WI38 (cell line): Measurements from ENCODE around the gene STIM1.

Experiments used
- H3K4me3 ChIP-seq: 2 replicates; pipeline ENCODE4 v1.5.1; 2011; ENCODE audit warnings: low read depth, mild to moderate bottlenecking, control low read depth, low read length
- TF ChIP-seq, protein P1 (sequence below): IDR thresholded peaks from 2 replicates; pipeline ENCODE4 v1.5.1; 2012; ENCODE audit warnings: low read depth, mild to moderate bottlenecking, control low read depth, low read length

Gene STIM1

DNA sequence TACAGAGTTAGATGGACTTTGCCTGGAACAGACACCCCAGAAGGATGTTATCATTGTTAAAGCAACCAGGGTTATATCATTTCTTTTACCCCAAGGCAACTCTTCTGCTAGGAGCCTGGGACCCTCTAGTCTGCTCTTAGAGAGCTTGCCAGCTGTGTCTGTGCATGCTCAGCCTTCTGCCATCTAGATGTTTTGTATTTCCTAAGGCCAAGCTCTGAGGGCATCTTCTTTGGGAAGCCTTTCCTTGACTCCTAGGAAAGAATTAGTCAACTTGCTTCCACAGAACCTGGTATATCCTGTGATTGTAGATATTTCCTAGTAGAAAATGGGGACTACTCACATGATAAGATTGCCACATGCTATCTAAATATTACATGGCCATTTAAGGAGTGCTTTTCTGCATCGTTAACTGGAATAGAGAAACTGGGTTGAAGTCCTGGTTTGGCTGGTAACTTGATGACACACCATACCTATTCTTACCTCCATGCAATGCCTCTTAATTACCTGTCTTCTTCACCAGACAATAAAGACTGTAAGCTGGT, 87.6 kb downstream of the STIM1 start:
- H3K4me3 ChIP-seq: no peak overlapping the region
- TF ChIP-seq, protein P1, sequence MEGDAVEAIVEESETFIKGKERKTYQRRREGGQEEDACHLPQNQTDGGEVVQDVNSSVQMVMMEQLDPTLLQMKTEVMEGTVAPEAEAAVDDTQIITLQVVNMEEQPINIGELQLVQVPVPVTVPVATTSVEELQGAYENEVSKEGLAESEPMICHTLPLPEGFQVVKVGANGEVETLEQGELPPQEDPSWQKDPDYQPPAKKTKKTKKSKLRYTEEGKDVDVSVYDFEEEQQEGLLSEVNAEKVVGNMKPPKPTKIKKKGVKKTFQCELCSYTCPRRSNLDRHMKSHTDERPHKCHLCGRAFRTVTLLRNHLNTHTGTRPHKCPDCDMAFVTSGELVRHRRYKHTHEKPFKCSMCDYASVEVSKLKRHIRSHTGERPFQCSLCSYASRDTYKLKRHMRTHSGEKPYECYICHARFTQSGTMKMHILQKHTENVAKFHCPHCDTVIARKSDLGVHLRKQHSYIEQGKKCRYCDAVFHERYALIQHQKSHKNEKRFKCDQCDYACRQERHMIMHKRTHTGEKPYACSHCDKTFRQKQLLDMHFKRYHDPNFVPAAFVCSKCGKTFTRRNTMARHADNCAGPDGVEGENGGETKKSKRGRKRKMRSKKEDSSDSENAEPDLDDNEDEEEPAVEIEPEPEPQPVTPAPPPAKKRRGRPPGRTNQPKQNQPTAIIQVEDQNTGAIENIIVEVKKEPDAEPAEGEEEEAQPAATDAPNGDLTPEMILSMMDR: no peak

- no peak overlapping the region for H3K4me3 ChIP-seq
- TF ChIP-seq, protein P1: no peak
Observed at GRCh38 chr11:3944198-3944597, 88.7 kb downstream of the STIM1 start.

GRCh38 chr11:3946455-3947017, 91.1 kb downstream of the STIM1 start:
- no peak overlapping the region for H3K4me3 ChIP-seq
- TF ChIP-seq, protein P1: no peak

- H3K4me3 ChIP-seq: no peak overlapping the region
- TF ChIP-seq, protein P1: no peak
Observed at GRCh38 chr11:3947061-3947460, 91.6 kb downstream of the STIM1 start.

GRCh38 chr11:3949125-3949524, 93.7 kb downstream of the STIM1 start:
- TF ChIP-seq, protein P1: no peak
- no peak overlapping the region for H3K4me3 ChIP-seq

DNA sequence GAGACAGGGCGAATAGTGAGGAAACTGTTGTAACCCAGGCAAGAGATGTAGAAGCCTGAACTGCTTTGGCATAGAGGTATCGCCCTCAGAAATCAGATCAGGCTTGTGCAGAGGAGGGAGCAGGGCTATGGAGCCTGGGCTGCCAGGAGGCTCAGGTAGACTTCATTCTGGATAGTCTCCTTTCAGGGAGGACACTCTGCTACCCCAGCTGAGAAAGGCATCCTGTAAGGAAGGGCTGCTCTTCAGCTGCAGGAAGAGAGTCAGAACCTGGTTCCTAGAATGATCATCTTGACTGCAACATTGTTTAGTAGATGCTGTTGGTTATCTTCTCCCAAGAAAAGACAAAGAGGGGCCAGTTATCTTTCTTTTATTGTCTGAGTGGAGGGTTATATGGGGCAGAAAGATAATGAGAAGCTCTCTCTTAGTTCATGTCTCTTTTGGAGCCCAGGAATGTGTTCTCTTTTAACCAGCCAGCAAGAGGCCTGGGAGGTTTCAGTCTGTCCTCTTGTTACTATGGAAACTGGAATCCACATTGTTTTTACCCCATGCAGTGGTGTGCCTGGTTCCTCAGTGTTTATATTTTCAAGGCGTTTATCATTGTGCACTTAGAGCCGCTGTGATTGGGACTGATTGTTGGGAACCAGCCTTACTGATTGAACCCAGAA, 95.7 kb downstream of the STIM1 start:
- TF ChIP-seq, protein P1: no peak

GRCh38 chr11:3952715-3953114, 97.3 kb downstream of the STIM1 start:
- H3K4me3 ChIP-seq: no peak overlapping the region
- TF ChIP-seq, protein P1: no peak

More for the DNA sequence above, 95.7 kb downstream of the STIM1 start:
- no peak overlapping the region for H3K4me3 ChIP-seq
